GM12873 (cell line): ENCODE results near the gene SLC38A6.
A peak's percentile ranks its signal among the peaks of the same experiment; 100 is the strongest.

ENCODE experiments used
- CTCF ChIP-seq: IDR thresholded peaks from 2 replicates; pipeline ENCODE4 v1.5.1; 2012; ENCODE audit warnings: low read depth, mild to moderate bottlenecking, moderate library complexity, low read length, control low read depth; ENCODE audit not compliant: insufficient read depth; ENCODE audit errors: missing control alignments

The SLC38A6 gene

GRCh38 chr14:61003571-61003970 lies 22.5 kb downstream of the SLC38A6 start:
- no peak for TF ChIP-seq CTCF

- TF ChIP-seq CTCF = no peak
These were observed 38.5 kb downstream of the SLC38A6 start for GRCh38 chr14:61019537-61019936.

- TF ChIP-seq CTCF = peak; percentile 66
These were observed 44.5 kb downstream of the SLC38A6 start for GRCh38 chr14:61025251-61026223.

GRCh38 chr14:61026526-61026925 lies 45.5 kb downstream of the SLC38A6 start:
- TF ChIP-seq CTCF = no peak

GRCh38 chr14:61031026-61031425 lies 50.0 kb downstream of the SLC38A6 start:
- TF ChIP-seq CTCF = no peak

GRCh38 chr14:61033054-61033453 lies 52.0 kb downstream of the SLC38A6 start:
- TF ChIP-seq CTCF = no peak

- TF ChIP-seq CTCF = no peak
These were observed 52.8 kb downstream of the SLC38A6 start for GRCh38 chr14:61033855-61034254.
